ENCODE data around the gene DYNLT2.
A peak's percentile ranks its signal among the peaks of the same experiment; 100 is the strongest.
"Not testable (repeated sequence)": the region's sequence is repeated elsewhere in the genome, so short reads cannot be mapped to it uniquely, and the experiment has no call there.

DYNLT2 gene

GRCh38 chr6:169726963-169727362 is 24.4 kb downstream of the DYNLT2 start:
- no peak for DNase-seq

- DNase-seq, result no peak
These were observed 25.3 kb downstream of the DYNLT2 start for GRCh38 chr6:169726049-169726400.

DNA sequence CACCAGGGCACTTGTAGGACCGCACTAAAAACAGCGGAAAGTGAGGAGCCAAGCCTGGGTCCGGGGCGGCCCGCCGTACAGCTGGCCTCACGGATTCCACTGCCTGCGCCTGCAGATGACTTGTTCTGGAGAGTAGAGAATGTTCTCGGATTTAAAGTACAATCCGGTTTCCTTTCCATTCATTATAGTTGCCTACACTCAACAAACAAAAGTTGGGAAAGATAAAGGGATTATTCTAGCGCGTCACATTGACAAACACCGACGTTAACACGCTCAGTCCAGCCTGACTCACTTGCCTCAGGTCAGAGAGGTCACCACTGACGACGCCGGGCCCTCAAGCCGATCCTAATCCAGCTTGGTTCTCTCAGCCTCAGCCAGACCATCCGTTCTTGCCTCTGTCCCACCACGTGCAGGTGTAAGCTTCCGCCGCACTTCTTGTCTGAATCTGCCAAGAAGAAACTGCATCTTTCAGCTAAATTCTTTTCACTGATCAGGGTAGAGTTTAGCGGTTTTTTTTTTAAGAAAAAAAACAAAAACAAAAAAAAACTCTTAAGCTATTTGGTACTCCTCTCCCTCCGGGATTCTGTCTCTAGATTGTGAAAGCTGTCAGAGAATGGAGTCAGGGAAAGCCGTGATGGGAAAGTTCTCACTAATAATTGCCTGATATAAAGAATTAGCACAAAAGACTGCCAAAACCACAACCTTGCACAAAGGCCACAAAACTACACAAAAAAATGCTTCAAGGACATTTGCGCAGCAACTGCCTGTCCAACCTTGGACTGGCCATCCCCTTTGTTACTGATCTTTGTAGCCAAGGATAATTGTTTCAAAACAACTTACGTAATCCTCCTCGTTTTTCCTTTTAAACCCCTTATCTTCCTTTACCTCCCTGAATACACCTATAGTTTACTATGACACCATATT is 26.0 kb downstream of the DYNLT2 start:
- DNase-seq, result no peak

DNA sequence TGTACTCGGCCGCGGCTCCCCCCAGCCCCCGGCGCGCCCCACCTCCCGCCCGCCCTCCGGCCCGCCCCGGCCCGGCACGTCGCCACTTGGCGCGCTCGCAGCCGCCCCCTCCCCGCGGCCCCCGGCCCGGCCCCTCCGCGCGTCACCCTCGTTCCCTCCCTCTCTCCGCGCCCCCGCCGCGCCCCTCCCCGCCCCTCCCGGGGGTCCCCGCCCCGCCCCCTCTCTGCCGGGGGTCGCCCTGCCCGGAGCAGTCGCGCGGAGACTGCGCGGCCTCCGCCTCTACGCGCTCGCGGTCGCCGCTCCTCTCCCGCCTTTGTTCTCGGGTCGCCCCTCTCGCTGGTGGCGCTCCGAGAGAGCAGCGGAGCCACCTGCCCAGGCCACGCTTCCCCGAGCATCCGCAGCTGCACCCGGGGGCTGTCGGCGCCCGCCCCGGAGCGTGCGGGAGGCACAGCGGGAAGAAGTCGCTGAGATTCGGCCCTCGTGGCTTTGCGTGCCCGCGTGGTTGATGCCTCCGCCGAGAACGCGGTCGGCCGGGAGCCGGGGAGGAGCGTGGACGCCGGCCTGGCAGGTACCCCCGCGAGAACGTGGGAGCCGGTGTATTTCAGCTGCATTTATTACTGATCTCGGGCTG is 26.8 kb downstream of the DYNLT2 start, which contains the start of gene PHF10:
TSS of gene PHF10 (minus strand) at position 7 of the 631 bp plus-strand sequence. CDS start 569 bp downstream, outside the sequence.
- no peak for DNase-seq

GRCh38 chr6:169723991-169724493 is 27.3 kb downstream of the DYNLT2 start:
- DNase-seq, result no peak

DNA sequence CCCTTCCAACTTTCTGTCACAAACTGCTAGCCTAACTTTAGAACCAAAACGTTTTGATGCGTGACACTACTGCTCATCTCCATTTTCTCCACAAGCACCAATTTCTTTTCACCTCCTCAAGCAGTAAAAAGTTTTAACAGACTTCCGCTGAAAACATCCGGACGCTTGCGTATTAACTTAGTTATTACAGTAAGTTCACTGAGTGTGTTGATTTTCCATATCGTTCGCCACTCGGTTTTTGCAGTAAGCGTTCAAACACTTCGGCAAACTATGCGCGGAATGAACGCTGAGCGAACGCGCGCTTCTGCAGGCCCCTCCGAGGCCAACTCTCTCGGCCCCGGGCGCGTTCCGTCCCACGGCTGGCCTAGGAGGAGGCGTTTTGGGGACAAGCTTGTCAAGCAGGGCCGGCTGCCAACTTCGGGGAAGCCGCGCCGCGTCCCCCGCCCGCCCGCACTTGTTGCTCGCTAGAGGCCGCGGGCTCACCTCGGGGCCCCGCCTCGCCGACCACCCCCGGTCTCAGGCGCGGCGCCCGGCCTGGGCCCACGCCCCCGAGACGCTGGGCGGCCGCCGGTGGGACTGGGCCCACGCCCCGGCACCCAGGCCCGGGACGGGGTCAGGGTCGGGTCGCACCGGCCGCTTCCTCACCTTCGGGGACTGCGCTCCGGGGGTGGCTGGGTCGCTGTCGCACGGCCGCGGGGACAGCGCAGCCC is 28.0 kb downstream of the DYNLT2 start:
- DNase-seq, result no peak

DNA sequence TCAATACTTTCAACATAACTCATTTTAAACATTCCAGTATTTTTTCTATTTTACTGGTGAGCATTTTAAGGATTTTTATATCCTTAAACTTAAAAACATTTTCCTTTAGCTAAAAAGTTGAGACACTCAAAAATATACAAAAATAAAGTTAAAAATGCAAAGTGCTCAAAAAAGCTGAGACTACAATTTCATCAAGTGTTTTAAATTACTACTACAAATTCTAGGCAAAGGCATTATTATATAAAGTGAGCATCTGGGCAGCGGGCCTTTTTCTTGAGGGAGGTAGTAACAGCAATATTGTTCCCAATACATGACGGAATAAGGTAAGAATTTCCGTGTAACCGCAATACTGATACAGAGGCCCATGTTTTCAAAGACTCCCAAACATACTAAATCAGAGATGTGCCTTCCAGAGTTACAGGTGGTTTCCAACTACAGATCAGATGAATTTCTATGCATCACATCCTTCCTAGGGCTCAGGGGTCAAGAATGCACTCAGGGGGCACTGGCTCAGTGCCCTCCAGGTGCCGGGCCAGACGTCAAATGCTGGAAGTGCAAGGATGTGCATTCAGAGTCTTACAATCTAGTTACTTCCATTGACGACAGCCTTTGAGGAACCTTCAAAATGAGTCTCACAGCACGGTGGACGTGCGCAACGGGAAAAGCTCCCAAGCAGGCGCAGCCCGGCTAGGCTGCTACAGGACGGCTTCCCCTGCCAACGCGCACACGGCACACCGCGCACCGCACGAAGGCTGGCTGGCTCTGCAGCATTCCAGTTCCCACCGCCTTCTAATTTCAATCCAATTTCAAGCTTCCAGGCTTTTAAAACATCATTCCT is 28.8 kb downstream of the DYNLT2 start:
- DNase-seq, result no peak

DNA sequence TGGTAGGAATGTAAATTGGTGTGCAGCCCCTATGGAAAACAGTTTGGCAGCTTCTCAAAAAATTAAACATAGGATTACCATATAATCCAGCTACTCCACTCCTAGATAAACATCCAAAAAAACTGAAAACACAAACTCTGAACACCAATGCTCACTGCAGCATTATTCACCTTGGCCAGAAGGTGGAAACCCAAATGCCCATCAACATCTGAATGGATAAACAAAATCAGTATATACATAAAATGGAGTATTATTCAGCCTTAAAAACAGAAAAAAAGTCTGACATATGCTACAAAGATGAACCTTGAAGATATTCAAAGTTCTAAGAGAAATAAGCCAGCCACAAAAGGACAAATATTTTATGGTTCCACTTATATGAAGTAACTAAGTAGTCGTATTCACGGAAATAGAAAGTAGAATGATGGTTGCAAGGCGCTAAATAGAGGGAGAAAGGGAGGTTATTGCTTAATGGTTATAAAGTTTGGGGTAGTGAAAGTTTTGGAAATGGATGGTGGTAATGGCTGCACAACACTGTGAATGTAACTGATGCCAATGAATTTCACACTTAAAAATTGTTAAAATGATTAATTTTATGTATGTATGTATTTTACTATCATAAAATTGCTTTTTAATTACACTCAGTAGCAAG is 31.0 kb downstream of the DYNLT2 start:
- no peak for DNase-seq

DNA sequence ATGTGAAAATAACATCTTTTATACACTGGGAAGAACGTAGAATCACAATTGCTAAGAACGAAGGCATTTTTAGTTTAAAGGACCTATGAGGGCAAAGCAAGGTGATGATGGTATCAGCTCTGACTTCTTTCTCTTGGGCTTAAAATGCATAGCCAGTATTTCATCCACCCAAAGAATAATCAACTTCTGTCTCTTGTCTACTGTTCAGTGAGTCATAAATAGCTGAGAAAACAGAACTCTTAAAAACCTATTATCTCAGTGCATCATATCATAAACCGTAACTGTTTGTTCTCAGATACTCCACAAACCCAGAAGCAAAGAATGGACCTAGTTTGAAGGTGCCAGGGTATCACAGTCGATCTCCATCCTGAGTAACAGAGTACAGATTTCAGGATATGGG is 32.3 kb downstream of the DYNLT2 start:
- no peak for DNase-seq

GRCh38 chr6:169714595-169714994 is 36.8 kb downstream of the DYNLT2 start:
- no peak for DNase-seq

DNA sequence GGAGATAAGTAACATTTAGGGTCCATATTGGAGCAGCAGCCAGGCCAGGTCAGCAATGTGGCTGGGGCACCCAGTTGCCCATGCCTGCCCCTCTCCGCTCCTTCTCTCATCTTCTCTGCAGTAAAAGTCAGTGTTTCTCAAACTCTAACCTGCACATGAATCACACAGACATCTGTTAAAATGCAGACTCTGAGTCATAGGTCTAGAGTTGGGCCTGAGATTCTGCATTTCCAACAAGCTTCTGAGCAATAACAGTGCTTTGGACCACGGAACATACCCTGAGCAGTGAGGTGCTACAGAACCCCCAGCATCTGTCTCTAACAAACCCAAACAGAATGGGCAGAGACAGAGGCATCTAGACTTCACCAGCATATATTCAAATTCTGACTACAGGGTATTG is 37.2 kb downstream of the DYNLT2 start:
- DNase-seq, result no peak

GRCh38 chr6:169710009-169710408 is 41.4 kb downstream of the DYNLT2 start:
- no peak for DNase-seq

DNA sequence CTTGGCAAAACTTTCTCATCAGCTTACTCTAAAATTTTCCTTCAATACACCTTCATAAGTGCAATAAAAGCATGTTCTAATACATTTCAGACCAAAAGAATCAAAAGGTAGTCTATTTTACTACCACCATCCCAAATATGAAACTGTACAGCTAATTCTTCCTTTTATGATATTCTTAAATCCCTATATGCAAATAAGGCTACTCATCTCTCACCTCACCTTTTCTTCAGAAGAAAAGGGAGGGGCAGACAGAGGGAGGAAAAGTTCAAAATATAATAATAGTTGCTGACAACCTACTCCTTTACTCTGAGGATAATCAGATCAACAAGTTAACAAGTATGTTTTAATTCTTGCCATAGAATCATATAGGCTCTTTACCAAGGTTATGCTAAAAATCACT is 42.1 kb downstream of the DYNLT2 start:
- DNase-seq, result no peak

- no peak for DNase-seq
These were observed 43.6 kb downstream of the DYNLT2 start for GRCh38 chr6:169707772-169708171.

DNA sequence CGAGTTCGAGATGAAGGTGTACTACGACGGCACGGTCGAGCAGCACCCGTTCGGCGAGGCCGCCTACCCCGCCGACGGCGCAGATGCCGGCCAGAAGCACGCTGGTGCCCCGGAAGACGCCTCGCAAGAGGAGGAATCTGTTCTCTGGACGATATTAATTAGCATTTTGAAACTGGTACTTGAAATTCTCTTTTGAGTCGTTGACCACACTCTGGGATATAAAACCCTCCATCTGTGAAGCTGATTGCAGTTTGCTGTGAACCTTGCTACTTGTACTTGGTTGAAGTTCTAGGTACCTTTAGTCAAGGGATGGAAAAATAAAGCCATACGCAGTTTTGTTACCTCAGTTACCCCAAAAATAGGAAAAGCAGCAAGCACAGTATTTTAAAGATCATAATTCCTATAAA is 48.5 kb downstream of the DYNLT2 start:
- DNase-seq, result no peak

GRCh38 chr6:169701954-169702839 is 49.2 kb downstream of the DYNLT2 start, which contains the start of the genes C6orf120 and WDR27:
C6orf120 (plus strand) TSS chr6:169702126; CDS start chr6:169702460, 334 bp downstream.
WDR27 (minus strand) TSS chr6:169702029; CDS start chr6:169689005, 13,024 bp downstream.
- DNase-seq, result peak; percentile 67

GRCh38 chr6:169701311-169701953 is 49.9 kb downstream of the DYNLT2 start:
- DNase-seq, result no peak

DNA sequence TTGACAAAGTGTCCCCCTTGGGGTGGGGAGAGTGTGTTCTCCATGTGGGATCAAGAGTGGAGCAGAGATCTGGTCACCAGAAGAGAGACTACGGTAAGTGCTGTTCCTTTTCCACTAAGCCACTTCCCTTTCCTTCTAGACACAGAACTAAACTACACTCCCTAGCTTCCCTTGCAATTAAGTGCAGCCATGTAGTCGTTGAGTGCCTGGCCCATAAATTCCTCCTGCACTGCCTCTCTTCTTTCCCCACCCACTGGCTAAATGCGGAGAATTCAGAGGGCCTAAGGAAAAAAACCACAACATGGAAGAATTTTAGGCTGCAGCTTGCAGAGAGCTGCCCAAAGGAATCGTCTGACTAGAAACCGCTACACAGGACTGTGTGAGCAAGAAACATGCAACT is 51.1 kb downstream of the DYNLT2 start:
- DNase-seq, result no peak

- DNase-seq, result not testable (repeated sequence)
These were observed 54.3 kb downstream of the DYNLT2 start for GRCh38 chr6:169697115-169697514.

DNA sequence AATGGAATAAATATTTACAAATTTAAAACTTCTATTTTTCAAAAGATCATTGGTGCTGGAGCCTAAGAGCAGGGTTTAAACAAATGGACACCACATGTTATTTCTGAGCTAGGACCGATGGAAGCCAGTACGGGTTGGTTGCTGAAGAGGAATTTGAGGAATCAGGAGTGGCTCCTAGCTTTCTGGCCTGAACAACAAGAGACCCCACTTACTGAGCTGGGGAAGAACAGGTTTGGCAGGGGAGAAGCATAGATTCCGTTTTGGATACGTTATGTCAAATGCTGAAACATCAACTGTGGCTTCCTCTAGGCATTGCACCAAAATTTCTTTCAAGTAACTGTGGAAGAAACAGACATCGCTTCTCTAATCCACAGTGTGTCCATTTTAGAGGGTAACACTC is 56.2 kb downstream of the DYNLT2 start:
- DNase-seq, result no peak

All from NCI-H187 treated with DMSO at 0.1 percent for 48 hours (cell line).